Measurements from ENCODE around the gene FAM177A1. TPM values are rescaled to one million over a fixed set of nuclear protein-coding genes. Genes with fewer than 3 reads are reported as not detected.

Gene FAM177A1
- total RNA-seq, 1 donor from 2014 or later, result 94.8 TPM

Other genes with a start within 250 kb of the FAM177A1 start
- 36.5 and 36.9 TPM in 2 replicates for gene BAZ1A, start 170.9 kb upstream of the FAM177A1 start, total RNA-seq
- 74.0 and 81.3 TPM in 2 replicates for gene SRP54, start 63.3 kb upstream of the FAM177A1 start, total RNA-seq
- 24.4 and 28.3 TPM in 2 replicates for gene PPP2R3C, start 75.7 kb downstream of the FAM177A1 start, total RNA-seq
- 27.8 and 32.4 TPM in 2 replicates for gene PRORP, start 76.3 kb downstream of the FAM177A1 start, total RNA-seq
- 210 and 225 TPM in 2 replicates for gene PSMA6, start 246.1 kb downstream of the FAM177A1 start, total RNA-seq

All from astrocyte (in vitro differentiated cells and primary cell).